C4-2B (cell line): Measurements from ENCODE around the gene EMC9.

Source experiments
- CTCF ChIP-seq: fragments of 450-650 bp; conservative IDR thresholded peaks from 2 replicates; pipeline ENCODE4 v1.5.1; 2017; ENCODE audit warnings: mild to moderate bottlenecking
- ZFX ChIP-seq: fragments of 450-650 bp; IDR thresholded peaks from 2 replicates; pipeline ENCODE4 v1.6.1; 2017

GRCh38 chr14:24145690-24146452 is 4.5 kb upstream of the EMC9 start:
- TF ChIP-seq CTCF (no peak), ZFX (no peak)
